SJSA1 (cell line): ENCODE data around the gene RASGRP4. TPM values are rescaled to one million over a fixed set of nuclear protein-coding genes. Genes with fewer than 3 reads are reported as not detected.
"Not testable (repeated sequence)": the region's sequence is repeated elsewhere in the genome, so short reads cannot be mapped to it uniquely, and the experiment has no call there.

Source experiments
- DNase-seq, 2 experiments: peaks; one replicate each; pipeline ENCODE4 v3.0.0-alpha.2; 2015 to 2020; ENCODE audit warnings: low spot score in 2 of 2, low read depth in 1 of 2
- H3K27ac ChIP-seq: fragments of 250-450 bp; sonication (Bioruptor Pico); 2 replicates; pipeline ENCODE4 v1.5.1; 2020; ENCODE audit warnings: mild to moderate bottlenecking, moderate library complexity
- H3K27me3 ChIP-seq: fragments of 250-450 bp; sonication (Bioruptor Pico); replicated peaks from 2 replicates; pipeline ENCODE4 v1.5.1; 2020; ENCODE audit warnings: mild to moderate bottlenecking, moderate library complexity
- H3K36me3 ChIP-seq: fragments of 250-450 bp; sonication (Bioruptor Pico); 2 replicates; pipeline ENCODE4 v1.5.1; 2020; ENCODE audit warnings: mild to moderate bottlenecking
- H3K4me1 ChIP-seq: fragments of 250-450 bp; sonication (Bioruptor Pico); replicated peaks from 2 replicates; pipeline ENCODE4 v1.6.1; 2021; ENCODE audit warnings: mild to moderate bottlenecking
- H3K4me3 ChIP-seq: fragments of 250-450 bp; sonication (Bioruptor Pico); 2 replicates; pipeline ENCODE4 v1.5.1; 2020; ENCODE audit warnings: mild to moderate bottlenecking
- H3K9me3 ChIP-seq: fragments of 250-450 bp; sonication (Bioruptor Pico); replicated peaks from 2 replicates; pipeline ENCODE4 v1.5.1; 2020; ENCODE audit warnings: mild to moderate bottlenecking
- total RNA-seq: library from RNA; depleted of rRNA; stranded (reverse); fragments of >200 nt; shearing (Covaris generic); gene quantifications from 2 replicates; pipeline ENCODE4 v1.2.3, GENCODE V29; 2014; rRNA removed

The RASGRP4 gene, protein sequence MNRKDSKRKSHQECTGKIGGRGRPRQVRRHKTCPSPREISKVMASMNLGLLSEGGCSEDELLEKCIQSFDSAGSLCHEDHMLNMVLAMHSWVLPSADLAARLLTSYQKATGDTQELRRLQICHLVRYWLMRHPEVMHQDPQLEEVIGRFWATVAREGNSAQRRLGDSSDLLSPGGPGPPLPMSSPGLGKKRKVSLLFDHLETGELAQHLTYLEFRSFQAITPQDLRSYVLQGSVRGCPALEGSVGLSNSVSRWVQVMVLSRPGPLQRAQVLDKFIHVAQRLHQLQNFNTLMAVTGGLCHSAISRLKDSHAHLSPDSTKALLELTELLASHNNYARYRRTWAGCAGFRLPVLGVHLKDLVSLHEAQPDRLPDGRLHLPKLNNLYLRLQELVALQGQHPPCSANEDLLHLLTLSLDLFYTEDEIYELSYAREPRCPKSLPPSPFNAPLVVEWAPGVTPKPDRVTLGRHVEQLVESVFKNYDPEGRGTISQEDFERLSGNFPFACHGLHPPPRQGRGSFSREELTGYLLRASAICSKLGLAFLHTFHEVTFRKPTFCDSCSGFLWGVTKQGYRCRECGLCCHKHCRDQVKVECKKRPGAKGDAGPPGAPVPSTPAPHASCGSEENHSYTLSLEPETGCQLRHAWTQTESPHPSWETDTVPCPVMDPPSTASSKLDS
- not detected in 2 replicates for total RNA-seq

DNA sequence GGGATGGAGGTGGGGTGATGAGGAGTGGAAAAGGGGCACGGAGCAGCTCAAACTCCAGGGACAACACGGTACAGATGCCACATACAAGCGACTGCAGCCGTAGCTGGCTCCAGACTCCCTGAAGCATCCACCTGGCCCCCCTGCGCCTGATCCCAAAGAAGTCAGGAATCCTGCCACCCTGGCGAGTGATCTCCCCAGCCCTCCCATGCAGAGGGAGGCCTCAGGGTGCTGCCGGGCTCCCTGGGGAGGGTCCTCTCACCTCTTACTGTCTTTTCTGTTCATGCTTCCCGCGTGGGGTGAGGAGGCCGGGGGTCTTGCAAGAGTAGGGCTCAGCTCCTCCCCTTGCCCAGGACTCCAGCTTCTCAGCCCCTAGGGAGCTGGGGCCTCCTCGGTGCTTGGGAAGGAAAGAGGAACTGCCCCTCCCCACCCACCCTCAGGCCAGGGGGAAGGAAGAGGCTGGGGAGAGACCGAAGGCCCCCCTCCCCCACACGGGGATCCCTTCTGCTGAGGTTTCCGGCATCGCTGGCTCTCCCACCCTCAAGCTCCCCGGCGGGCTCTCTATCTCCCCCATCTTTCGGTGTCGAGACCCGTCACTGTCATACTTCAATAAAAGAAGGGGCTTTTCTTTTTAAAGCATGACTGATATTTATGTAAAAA lies at the start of gene RASGRP4:
Gene RASGRP4 (minus strand): TSS at position 410 of the 657 bp plus-strand sequence. CDS start 128 bp downstream, at position 282.
- DNase-seq: no peak
- H3K36me3 ChIP-seq: no peaks in the 10 kb centered on the region
- H3K4me3 ChIP-seq: no peak within 1 kb of the TSS
- H3K4me1 ChIP-seq: no peaks in the 10 kb centered on the region
- no peak within 1 kb of the TSS for H3K27ac ChIP-seq
- no peaks in the 10 kb centered on the region for H3K9me3 ChIP-seq
- peaks cover 37% of the 10 kb centered on the region for H3K27me3 ChIP-seq

DNA sequence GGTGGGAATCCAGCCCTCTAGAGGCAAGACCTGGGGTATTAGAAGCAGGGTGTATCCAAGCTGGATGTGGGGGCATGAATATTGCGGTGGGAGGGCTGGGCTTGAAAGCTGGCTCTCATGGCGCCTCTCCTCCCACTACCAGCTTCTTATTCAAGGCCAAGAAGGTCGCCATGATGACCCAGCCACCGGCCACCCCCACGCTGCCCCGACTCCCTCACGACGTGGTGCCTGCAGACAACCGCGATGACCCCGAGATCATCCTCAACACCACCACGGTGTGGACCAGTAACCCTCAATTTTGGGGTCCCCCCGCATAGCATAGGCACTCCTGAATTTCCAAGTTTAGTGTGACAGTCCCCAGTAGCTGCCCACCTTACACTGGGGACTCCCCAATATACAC lies 49.2 kb upstream of the RASGRP4 start:
- Histone ChIP-seq H3K4me3 (no peak overlapping the region), H3K27ac (no peak overlapping the region), H3K4me1 (no peaks in the 10 kb centered on the region), H3K9me3 (no peaks in the 10 kb centered on the region), H3K27me3 (peaks cover 17% of the 10 kb centered on the region; the same call in 1 of the 2 replicates), H3K36me3 (no peaks in the 10 kb centered on the region)
- DNase-seq: no peak

DNA sequence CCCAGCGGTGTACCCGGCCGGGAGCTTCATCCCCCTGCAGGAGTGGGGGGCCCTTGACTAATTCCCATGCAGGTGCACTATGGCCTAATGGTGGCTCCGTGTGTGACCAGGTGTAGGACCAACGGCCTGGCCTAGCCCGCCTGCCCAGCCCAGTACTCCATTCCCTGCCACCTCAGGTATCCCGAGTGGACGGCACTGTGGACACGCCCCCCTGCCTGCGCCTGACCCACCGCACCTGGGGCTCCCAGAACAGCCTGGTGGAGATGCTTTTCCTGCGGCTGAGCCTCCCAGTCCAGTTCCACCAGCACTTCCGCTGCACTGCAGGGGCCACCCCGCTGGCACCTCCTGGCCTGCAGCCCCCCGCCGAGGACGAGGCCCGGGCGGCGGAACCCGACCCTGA lies 47.2 kb upstream of the RASGRP4 start:
- Histone ChIP-seq H3K27me3 (peaks cover 15% of the 10 kb centered on the region; the same call in 1 of the 2 replicates), H3K4me3 (no peak overlapping the region), H3K9me3 (no peaks in the 10 kb centered on the region), H3K36me3 (no peaks in the 10 kb centered on the region), H3K4me1 (no peaks in the 10 kb centered on the region), H3K27ac (no peak overlapping the region)
- no peak for DNase-seq

DNA sequence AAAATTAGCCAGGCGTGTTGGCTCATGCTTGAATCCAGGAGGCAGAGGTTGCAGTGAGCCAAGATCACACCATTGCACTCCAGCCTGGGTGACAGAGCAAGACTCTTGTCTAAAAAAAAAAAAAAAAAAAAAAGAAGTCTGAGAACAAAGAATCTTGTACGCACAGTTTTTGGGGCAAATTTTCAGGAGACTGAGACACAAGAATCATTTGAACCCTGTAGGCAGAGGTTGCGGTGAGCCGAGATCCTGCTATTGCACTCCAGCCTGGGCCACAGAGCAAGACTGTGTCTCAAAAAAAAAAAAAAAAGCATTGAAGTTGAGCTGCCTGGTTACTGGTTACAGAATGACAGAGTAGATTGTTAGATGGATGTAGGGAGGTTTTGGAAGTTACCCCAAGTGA lies 46.7 kb upstream of the RASGRP4 start:
- not testable (repeated sequence) for H3K27ac ChIP-seq, H3K4me3 ChIP-seq, H3K36me3 ChIP-seq, H3K9me3 ChIP-seq, H3K4me1 ChIP-seq, DNase-seq
- H3K27me3 ChIP-seq: peaks cover 15% of the 10 kb centered on the region; the same call in 1 of the 2 replicates

DNA sequence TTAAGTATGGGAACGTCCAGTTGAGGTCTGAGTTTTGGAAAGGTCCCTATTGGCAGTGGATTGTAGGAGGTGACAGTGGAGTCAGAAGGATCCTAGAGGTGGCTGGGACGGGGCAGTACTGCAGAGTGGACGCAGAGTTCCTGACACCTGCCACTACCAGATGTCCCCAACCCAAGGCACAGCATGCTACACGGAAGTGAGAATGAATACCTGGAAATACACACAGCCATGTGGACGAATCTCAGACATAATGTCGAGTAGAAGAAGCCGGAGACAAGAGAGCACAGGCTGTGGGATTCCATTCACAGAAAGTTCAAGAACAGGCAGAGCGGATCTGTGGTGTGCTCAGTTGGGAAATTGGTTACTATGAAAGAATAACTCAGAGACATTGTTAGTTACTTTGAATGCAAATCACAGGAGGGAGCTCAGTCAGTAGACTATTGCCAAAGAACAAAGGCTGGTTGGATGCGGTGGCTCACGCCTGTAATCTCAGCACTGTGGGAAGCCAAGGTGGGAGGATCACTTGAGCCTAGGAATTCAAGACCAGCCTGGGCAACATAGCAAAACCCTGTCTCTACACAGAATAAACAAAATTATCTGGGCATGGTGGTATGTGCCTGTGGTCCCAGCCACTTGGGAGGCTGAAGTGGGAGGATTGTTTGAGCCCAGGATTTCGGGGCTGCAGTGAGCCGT lies 44.9 kb upstream of the RASGRP4 start:
- no peak for DNase-seq
- Histone ChIP-seq H3K4me3 (no peak overlapping the region), H3K27ac (no peak overlapping the region), H3K36me3 (no peaks in the 10 kb centered on the region), H3K4me1 (no peaks in the 10 kb centered on the region), H3K9me3 (no peaks in the 10 kb centered on the region; the same call in 1 of the 2 replicates), H3K27me3 (peaks cover 7% of the 10 kb centered on the region; the same call in 1 of the 2 replicates)

DNA sequence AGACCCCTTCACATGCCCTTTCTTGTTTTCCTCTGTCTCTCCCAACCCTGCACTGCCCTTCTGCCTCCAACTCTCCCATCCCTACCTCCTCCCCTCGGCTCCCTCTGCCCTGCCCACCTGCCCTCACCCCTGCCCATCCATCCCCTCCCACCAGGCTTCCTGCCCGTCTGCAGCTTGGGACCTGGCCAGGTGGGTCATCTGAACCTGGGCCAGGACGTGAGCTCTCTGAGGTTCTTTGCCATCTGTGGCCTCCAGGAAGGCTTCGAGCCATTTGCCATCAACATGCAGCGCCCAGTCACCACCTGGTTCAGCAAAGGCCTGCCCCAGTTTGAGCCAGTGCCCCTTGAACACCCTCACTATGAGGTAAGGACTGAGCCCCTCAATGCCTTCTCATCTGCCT lies 43.1 kb upstream of the RASGRP4 start:
- Histone ChIP-seq H3K4me1 (no peaks in the 10 kb centered on the region), H3K4me3 (no peak overlapping the region), H3K36me3 (no peaks in the 10 kb centered on the region), H3K27ac (no peak overlapping the region), H3K9me3 (no peaks in the 10 kb centered on the region; the same call in 1 of the 2 replicates), H3K27me3 (peaks cover 7% of the 10 kb centered on the region; the same call in 1 of the 2 replicates)
- DNase-seq: no peak

DNA sequence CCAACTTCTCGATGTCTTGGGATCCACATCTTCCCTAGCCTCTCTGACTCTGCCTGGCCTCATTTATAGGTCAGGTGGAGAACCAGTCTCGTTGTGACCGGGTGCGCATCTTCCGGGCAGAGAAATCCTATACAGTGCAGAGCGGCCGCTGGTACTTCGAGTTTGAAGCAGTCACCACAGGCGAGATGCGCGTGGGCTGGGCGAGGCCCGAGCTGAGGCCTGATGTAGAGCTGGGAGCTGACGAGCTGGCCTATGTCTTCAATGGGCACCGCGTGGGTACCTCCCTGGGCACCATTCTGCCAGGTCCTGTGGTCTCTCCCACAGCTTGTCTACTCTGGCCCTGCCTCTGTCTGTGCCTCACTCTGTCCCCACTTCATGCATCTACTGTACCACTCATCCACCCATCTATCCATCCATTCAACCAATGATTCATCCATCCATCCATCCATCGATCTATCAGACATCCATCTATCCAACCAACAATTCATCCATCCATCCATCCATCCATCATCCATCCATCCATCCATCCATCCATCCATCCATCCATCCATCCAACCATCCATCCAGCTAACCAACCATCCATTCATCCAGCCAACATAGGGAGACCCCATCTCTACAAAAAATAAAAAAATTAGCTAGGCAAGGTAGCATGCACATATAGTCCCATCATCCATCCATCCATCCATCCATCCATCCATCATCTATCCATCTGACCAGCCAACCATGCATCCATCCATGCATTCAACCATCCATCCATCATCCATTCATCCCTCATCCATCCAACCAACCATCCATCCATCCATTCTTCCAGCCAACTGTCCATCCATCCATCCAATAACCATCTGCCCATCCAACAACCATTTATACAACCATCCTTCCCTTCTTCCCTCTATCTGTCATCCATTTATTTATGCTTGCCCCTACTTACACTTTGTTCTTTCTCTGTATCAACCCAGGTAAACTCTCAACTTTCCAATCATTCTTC lies 41.8 kb upstream of the RASGRP4 start:
- Histone ChIP-seq H3K27me3 (peaks cover 7% of the 10 kb centered on the region; the same call in 1 of the 2 replicates), H3K27ac (no peak overlapping the region), H3K36me3 (no peaks in the 10 kb centered on the region), H3K4me1 (no peaks in the 10 kb centered on the region), H3K9me3 (no peaks in the 10 kb centered on the region; the same call in 1 of the 2 replicates), H3K4me3 (no peak overlapping the region)
- no peak for DNase-seq

DNA sequence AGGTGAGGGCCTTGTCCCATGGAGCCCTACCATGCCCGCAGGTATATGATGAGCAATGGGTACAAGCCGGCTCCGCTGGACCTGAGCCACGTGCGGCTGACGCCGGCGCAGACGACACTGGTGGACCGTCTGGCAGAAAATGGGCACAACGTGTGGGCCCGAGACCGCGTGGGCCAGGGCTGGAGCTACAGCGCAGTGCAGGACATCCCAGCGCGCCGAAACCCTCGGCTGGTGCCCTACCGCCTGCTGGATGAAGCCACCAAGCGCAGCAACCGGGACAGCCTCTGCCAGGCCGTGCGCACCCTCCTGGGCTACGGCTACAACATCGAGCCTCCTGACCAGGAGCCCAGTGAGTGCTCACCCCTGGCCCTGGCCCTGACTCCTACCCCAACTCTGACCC lies 40.0 kb upstream of the RASGRP4 start:
- Histone ChIP-seq H3K27me3 (peaks cover 4% of the 10 kb centered on the region; the same call in 1 of the 2 replicates), H3K36me3 (no peaks in the 10 kb centered on the region), H3K9me3 (no peaks in the 10 kb centered on the region; the same call in 1 of the 2 replicates), H3K4me3 (no peak overlapping the region), H3K27ac (no peak overlapping the region), H3K4me1 (no peaks in the 10 kb centered on the region)
- DNase-seq: no peak

DNA sequence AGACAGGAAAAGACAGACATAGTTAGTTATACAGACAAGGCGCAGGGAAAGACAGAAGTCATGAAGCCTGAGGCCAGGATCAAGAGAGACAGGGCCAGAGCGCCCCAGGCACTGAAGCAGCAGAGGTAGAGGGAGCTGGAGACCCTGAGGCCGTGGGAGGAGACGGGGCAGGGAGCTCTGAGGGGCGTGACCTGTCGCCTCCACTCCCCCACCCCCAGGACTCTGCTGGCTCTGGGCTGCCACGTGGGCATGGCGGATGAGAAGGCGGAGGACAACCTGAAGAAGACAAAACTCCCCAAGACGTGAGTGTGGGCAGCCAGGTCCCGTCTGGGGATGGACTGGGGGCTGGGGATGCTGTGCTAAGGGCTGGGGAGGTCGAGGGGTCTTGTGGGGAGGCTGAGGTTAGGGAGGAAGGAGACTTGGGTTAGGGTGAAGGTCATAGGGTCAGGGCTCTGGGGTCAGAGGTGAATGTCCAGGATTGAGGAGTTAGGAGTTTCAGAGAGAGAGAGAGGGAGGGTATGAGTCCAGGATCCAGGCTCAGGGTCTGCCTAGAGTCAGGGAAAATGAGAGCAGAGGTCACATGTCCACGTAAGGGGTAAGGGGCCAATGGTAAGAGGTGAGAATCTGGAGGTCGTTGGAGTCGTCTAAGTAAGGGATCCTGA lies 38.5 kb upstream of the RASGRP4 start:
- no peaks in the 10 kb centered on the region for H3K27me3 ChIP-seq
- H3K27ac ChIP-seq: no peak overlapping the region
- no peak for DNase-seq
- H3K4me3 ChIP-seq: no peak overlapping the region
- H3K9me3 ChIP-seq: no peaks in the 10 kb centered on the region; the same call in 1 of the 2 replicates
- H3K36me3 ChIP-seq: no peaks in the 10 kb centered on the region
- H3K4me1 ChIP-seq: no peaks in the 10 kb centered on the region

DNA sequence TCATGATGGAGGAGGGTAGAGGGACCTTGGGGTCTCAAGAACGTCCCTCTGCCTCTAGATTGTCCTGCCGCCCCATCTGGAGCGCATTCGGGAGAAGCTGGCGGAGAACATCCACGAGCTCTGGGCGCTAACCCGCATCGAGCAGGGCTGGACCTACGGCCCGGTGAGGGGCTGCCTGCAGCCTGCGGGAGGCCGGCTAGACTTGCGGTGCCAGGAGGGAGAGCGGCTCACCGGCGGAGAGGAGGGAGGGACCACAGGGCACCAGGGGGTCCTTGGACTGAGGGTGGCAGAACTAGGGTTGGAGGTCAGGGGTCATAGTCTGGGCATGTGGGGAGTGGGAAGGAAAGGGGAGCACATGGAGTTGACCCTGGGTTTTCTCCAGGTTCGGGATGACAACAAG lies 37.3 kb upstream of the RASGRP4 start:
- no peak overlapping the region for H3K4me3 ChIP-seq
- H3K27ac ChIP-seq: no peak overlapping the region
- H3K27me3 ChIP-seq: no peaks in the 10 kb centered on the region
- DNase-seq: no peak
- H3K4me1 ChIP-seq: no peaks in the 10 kb centered on the region
- no peaks in the 10 kb centered on the region; the same call in 1 of the 2 replicates for H3K9me3 ChIP-seq
- H3K36me3 ChIP-seq: no peaks in the 10 kb centered on the region

DNA sequence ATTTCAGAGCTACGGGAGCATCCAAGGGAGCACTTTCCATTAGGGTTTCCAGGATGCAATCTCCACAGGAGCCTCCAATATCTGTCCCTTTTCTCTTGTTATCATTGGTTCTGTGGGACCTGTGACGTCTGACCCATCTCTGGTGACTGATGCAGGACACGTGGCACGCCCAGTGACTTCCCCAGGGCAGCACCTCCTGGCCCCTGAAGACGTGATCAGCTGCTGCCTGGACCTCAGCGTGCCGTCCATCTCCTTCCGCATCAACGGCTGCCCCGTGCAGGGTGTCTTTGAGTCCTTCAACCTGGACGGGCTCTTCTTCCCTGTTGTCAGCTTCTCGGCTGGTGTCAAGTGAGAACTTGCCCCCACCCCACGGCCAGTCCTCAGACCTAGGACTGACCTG lies 33.0 kb upstream of the RASGRP4 start:
- Histone ChIP-seq H3K9me3 (no peaks in the 10 kb centered on the region), H3K27ac (no peak overlapping the region), H3K4me3 (no peak overlapping the region), H3K4me1 (no peaks in the 10 kb centered on the region), H3K27me3 (no peaks in the 10 kb centered on the region), H3K36me3 (no peaks in the 10 kb centered on the region)
- no peak for DNase-seq
